H1 (cell line): ENCODE data around the gene GNA12. TPM values are rescaled to one million over a fixed set of nuclear protein-coding genes. Genes with fewer than 3 reads are reported as not detected.

ENCODE experiments used
- CTCF ChIA-PET: fragments of 300-600 bp; sonication (Branson Sonifier 250); formaldehyde crosslinking; loops from one replicate; lab custom pipeline; 2021; ENCODE audit not compliant: partially characterized antibody; lab: Charles Lee
- POLR2A ChIA-PET: fragments of 300-600 bp; sonication (Branson Sonifier 250); formaldehyde crosslinking; loops from one replicate; lab custom pipeline; 2021; ENCODE audit warnings: inconsistent platforms; ENCODE audit not compliant: partially characterized antibody; lab: Charles Lee
- DNase-seq, 2 experiments: peaks; one replicate each; pipeline versions ENCODE4 v3.0.0 to v3.0.0-alpha.2; 2010 to 2022; ENCODE audit warnings: low spot score in 2 of 2, low read depth in 1 of 2, mixed read lengths in 1 of 2
- FAIRE-seq: peaks from 2 replicates; lab custom pipeline; 2011; peaks lifted over from hg19 to GRCh38; lab: Jason Lieb, UNC
- H2AFZ ChIP-seq: 2 replicates; pipeline ENCODE4 v1.8.1; 2012; ENCODE audit warnings: low read length, inconsistent platforms
- H2AK5ac ChIP-seq: 2 replicates; pipeline ENCODE4 v1.6.1; 2013; ENCODE audit warnings: low read depth, low read length
- H2BK120ac ChIP-seq: replicated peaks from 2 replicates; pipeline ENCODE3; 2013; ENCODE audit warnings: low read depth, low read length, inconsistent platforms
- H2BK12ac ChIP-seq: 2 replicates; pipeline ENCODE4 v1.6.1; 2013; ENCODE audit warnings: low read depth, low read length
- H2BK15ac ChIP-seq: 2 replicates; pipeline ENCODE4 v1.6.1; 2013; ENCODE audit warnings: low read length
- H2BK20ac ChIP-seq: 2 replicates; pipeline ENCODE4 v1.6.1; 2013; ENCODE audit warnings: low read length
- H2BK5ac ChIP-seq: 2 replicates; pipeline ENCODE4 v1.6.1; 2013; ENCODE audit warnings: low read depth, low read length
- H3K14ac ChIP-seq: 2 replicates; pipeline ENCODE4 v1.6.1; 2013; ENCODE audit warnings: inconsistent platforms; ENCODE audit not compliant: insufficient read length
- H3K18ac ChIP-seq: 2 replicates; pipeline ENCODE4 v1.6.1; 2013; ENCODE audit warnings: low read length; ENCODE audit errors: extremely low read depth
- H3K23ac ChIP-seq: 2 replicates; pipeline ENCODE4 v1.6.1; 2013; ENCODE audit warnings: inconsistent platforms; ENCODE audit not compliant: insufficient read length
- H3K23me2 ChIP-seq: 2 replicates; pipeline ENCODE4 v1.6.1; 2013; ENCODE audit warnings: low read depth, low read length
- H3K27ac ChIP-seq: 2 replicates; pipeline ENCODE4 v1.6.1; 2011; ENCODE audit warnings: low read depth, low read length, inconsistent platforms
- H3K27me3 ChIP-seq, 4 experiments: replicated peaks in 1 of 4; 1 replicate in 1 of 4; 2 replicates in 3 of 4; pipeline versions ENCODE4 v1.6.1 to v1.8.1; 2011 to 2013; ENCODE audit warnings: low read length in 3 of 4, mild to moderate bottlenecking in 3 of 4, inconsistent platforms in 2 of 4, mixed read lengths in 2 of 4, moderate library complexity in 1 of 4; ENCODE audit not compliant: control insufficient read depth in 3 of 4, insufficient read depth in 3 of 4; ENCODE audit errors: extremely low read depth in 1 of 4
- H3K36me3 ChIP-seq, 4 experiments: 2 replicates each; pipeline versions ENCODE4 v1.6.1 to v1.8.1; 2011 to 2013; ENCODE audit warnings: mild to moderate bottlenecking in 4 of 4, low read length in 3 of 4, moderate library complexity in 2 of 4, control low read depth in 1 of 4, inconsistent platforms in 1 of 4; ENCODE audit not compliant: insufficient read depth in 4 of 4, control insufficient read depth in 2 of 4
- H3K4ac ChIP-seq: replicated peaks from 2 replicates; pipeline ENCODE3; 2013; ENCODE audit warnings: low read length, low read depth, mixed read lengths, inconsistent platforms; ENCODE audit not compliant: insufficient read length
- H3K4me1 ChIP-seq, 4 experiments: replicated peaks in 1 of 4; 1 replicate in 1 of 4; 2 replicates in 3 of 4; pipeline versions ENCODE4 v1.6.1 to v1.8.1; 2011 to 2013; ENCODE audit warnings: low read length in 3 of 4, inconsistent platforms in 2 of 4, mixed read lengths in 1 of 4; ENCODE audit not compliant: insufficient read depth in 4 of 4, control insufficient read depth in 3 of 4
- H3K4me2 ChIP-seq, 2 experiments: 2 replicates each; pipeline versions ENCODE4 v1.6.1 to v1.8.1; 2011 to 2013; ENCODE audit warnings: low read depth in 2 of 2, low read length in 2 of 2, control low read depth in 1 of 2, inconsistent platforms in 1 of 2, mild to moderate bottlenecking in 1 of 2; ENCODE audit not compliant: insufficient read depth in 1 of 2
- H3K4me3 ChIP-seq, 4 experiments: fragments of 200-600, 300-600 bp in 1 of 4; sonication (generic), shearing (Covaris generic), sonication (Bioruptor Twin) in 1 of 4; 2 replicates each; pipeline versions ENCODE4 v1.5.1 to v1.8.1; 2011 to 2016; ENCODE audit warnings: low read length in 4 of 4, low read depth in 3 of 4, control low read depth in 2 of 4, inconsistent platforms in 2 of 4, mild to moderate bottlenecking in 2 of 4, mixed read lengths in 1 of 4, moderate library complexity in 1 of 4; ENCODE audit not compliant: insufficient read depth in 2 of 4; ENCODE audit errors: extremely low read depth in 1 of 4
- H3K56ac ChIP-seq: replicated peaks from 2 replicates; pipeline ENCODE3; 2013; ENCODE audit warnings: low read depth, mild to moderate bottlenecking, mixed read lengths, low read length, inconsistent platforms; ENCODE audit not compliant: insufficient read length
- H3K79me1 ChIP-seq: 2 replicates; pipeline ENCODE4 v1.6.1; 2013; ENCODE audit warnings: low read depth, low read length, control low read depth
- H3K79me2 ChIP-seq, 2 experiments: 2 replicates each; pipeline versions ENCODE4 v1.6.1 to v1.8.1; 2012 to 2013; ENCODE audit warnings: low read length in 2 of 2, mild to moderate bottlenecking in 2 of 2, inconsistent platforms in 1 of 2; ENCODE audit not compliant: insufficient read depth in 2 of 2, control insufficient read depth in 1 of 2
- H3K9ac ChIP-seq, 4 experiments: replicated peaks in 1 of 4; 1 replicate in 1 of 4; 2 replicates in 3 of 4; pipeline versions ENCODE4 v1.6.1 to v1.8.1; 2011 to 2013; ENCODE audit warnings: low read depth in 3 of 4, low read length in 3 of 4, control low read depth in 2 of 4, mild to moderate bottlenecking in 2 of 4, moderate library complexity in 2 of 4, inconsistent platforms in 1 of 4; ENCODE audit errors: extremely low read depth in 1 of 4
- H3K9me3 ChIP-seq, 2 experiments: 2 replicates each; pipeline versions ENCODE4 v1.6.1 to v1.8.1; 2012 to 2013; ENCODE audit warnings: mild to moderate bottlenecking in 2 of 2, moderate library complexity in 2 of 2, control low read depth in 1 of 2, inconsistent platforms in 1 of 2, low read depth in 1 of 2, low read length in 1 of 2, mixed read lengths in 1 of 2; ENCODE audit not compliant: insufficient read depth in 2 of 2
- H4K20me1 ChIP-seq, 2 experiments: replicated peaks in 1 of 2; 2 replicates each; pipeline versions ENCODE3 to v1.8.1; 2011 to 2013; ENCODE audit warnings: inconsistent platforms in 2 of 2, low read length in 2 of 2, mild to moderate bottlenecking in 1 of 2; ENCODE audit not compliant: insufficient read depth in 2 of 2, control insufficient read depth in 1 of 2
- H4K5ac ChIP-seq: 2 replicates; pipeline ENCODE4 v1.6.1; 2013; ENCODE audit warnings: low read length, low read depth, mixed read lengths, inconsistent platforms; ENCODE audit not compliant: insufficient read length
- H4K8ac ChIP-seq: 2 replicates; pipeline ENCODE4 v1.8.0; 2013; ENCODE audit warnings: mild to moderate bottlenecking, moderate library complexity, low read length, inconsistent platforms; ENCODE audit not compliant: insufficient read depth; ENCODE audit errors: extremely low read depth
- H4K91ac ChIP-seq: replicated peaks from 2 replicates; pipeline ENCODE3; 2013; ENCODE audit warnings: low read length, mixed read lengths, inconsistent platforms; ENCODE audit not compliant: insufficient read length
- CHD1 ChIP-seq: IDR thresholded peaks from 2 replicates; pipeline ENCODE4 v1.6.1; 2012; ENCODE audit warnings: low read depth, low read length, improper control_type of control experiment
- TCF12 ChIP-seq: IDR thresholded peaks from 2 replicates; pipeline ENCODE4 v1.6.1; 2011; ENCODE audit warnings: low read depth, mild to moderate bottlenecking, low read length
- WGBS, 2 experiments: shearing (Covaris generic) in 1 of 2; methylation state at CpG; one replicate each; pipeline versions ENCODE4 v1.1.6 to v1.1.7; 2013 to 2015; ENCODE audit warnings: low lambda C conversion rate in 2 of 2, mixed read lengths in 2 of 2, inconsistent platforms in 1 of 2, low coverage in 1 of 2, missing lambda C conversion rate in 1 of 2; ENCODE audit not compliant: insufficient replicate concordance in 2 of 2, insufficient coverage in 1 of 2, insufficient read length in 1 of 2; ENCODE audit errors: extremely low coverage in 1 of 2, missing lambda C conversion rate in 1 of 2; 5-methylcytosine and 5-hydroxymethylcytosine counted together
- polyA plus RNA-seq, 7 experiments: library from polyadenylated mRNA; depleted of rRNA in 3 of 7; stranded (reverse) in 5 of 7; unstranded in 2 of 7; fragments of >200 nt in 5 of 7; fragments of 200-250 nt in 2 of 7; gene quantifications; 1 replicate in 5 of 7; 2 replicates in 1 of 7; 4 replicates in 1 of 7; pipeline versions ENCODE4 v1.2.1 to v1.2.3, GENCODE V29; 2011 to 2013; ENCODE audit warnings: missing spikeins in 2 of 7, mixed read lengths in 2 of 7
- total RNA-seq: library from RNA; stranded (reverse); fragmentation: NEBNext Ultra II Directional; extraction: Animal tissue kit (Norgen Biotek cat#: 25700); gene quantifications from 2 replicates; pipeline ENCODE4 v1.2.1, GENCODE V29; 2021
- TF ChIP-seq, protein P1 (sequence below): IDR thresholded peaks from 2 replicates; pipeline ENCODE4 v1.6.1; 2011; ENCODE audit warnings: low read length, improper control_type of control experiment

The GNA12 gene
- total and polyA plus RNA-seq, 2 of the 8 experiments (the other 6 are each of a cell fraction or from before 2014, with no cell fraction given) = 96.5 to 109 TPM

DNA sequence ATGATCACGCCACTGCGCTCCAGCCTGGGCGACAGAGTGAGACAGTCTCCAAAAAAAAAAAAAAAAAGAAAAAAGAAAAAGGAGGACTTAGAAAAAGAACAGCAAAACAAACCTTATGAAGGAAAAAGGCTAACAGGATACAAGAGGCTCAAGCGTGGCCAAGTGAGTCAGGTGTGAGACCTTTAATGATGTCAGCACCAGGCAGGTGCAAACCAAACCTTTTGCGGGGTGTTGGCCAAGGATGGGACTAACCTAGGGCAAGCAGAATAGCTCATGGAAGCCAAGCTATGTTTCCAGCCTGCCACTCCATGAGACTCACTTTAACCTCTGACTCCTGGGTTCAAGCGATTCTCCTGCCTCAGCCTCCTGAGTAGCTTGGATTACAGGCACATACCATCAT lies 11.3 kb upstream of the GNA12 start:
- Histone ChIP-seq H4K20me1 (peaks cover 0 to 2% of the 10 kb centered on the region in 2 experiments), H3K23me2 (peaks cover 2% of the 10 kb centered on the region; the same call in 1 of the 2 replicates), H3K4me1 (peaks cover 0 to 1% (median 0%) of the 10 kb centered on the region in 4 experiments; a peak in 1 of 7 replicates), H2BK120ac (no peak overlapping the region), H3K14ac (no peak overlapping the region), H3K79me2 (no peaks in the 10 kb centered on the region), H4K8ac (no peak overlapping the region), H3K79me1 (no peaks in the 10 kb centered on the region), H4K91ac (no peak overlapping the region), H2BK12ac (no peak overlapping the region), H3K23ac (no peak overlapping the region), H3K4ac (no peak overlapping the region), H2AK5ac (no peak overlapping the region), H3K4me2 (no peak overlapping the region), H3K4me3 (no peak overlapping the region), H3K56ac (no peak overlapping the region), H3K9ac (no peak overlapping the region), H3K27ac (no peak overlapping the region), H4K5ac (no peak overlapping the region), H2BK20ac (no peak overlapping the region), H2BK15ac (0 out of 2 replicates have a peak overlapping the region, but pooled peaks have one; percentile 46), H3K27me3 (no peaks in the 10 kb centered on the region; a peak in 2 of 7 replicates), H2AFZ (no peak overlapping the region), H3K9me3 (0 out of 4 replicates have a peak, but pooled peaks cover 0 to under 1% of the 10 kb centered on the region in 2 experiments), H3K36me3 (no peaks in the 10 kb centered on the region), H2BK5ac (no peak overlapping the region), H3K18ac (no peak overlapping the region)
- ChIA-PET POLR2A (no interaction called here), CTCF (interaction anchor here (0.5 to 2.0 kb wide), 4 partner anchors 10 to 1123 kb away, joined by 3 to 10 read pairs (median 4); no protein-coding TSS in a partner anchor)
- 93% methylated on average over 6 of the region's 6 CpGs; no CpG with 5 or more reads in 1 of the 2 experiments for WGBS, 2 experiments
- TF ChIP-seq CHD1 (no peak), TCF12 (no peak)
- TF ChIP-seq, protein P1, sequence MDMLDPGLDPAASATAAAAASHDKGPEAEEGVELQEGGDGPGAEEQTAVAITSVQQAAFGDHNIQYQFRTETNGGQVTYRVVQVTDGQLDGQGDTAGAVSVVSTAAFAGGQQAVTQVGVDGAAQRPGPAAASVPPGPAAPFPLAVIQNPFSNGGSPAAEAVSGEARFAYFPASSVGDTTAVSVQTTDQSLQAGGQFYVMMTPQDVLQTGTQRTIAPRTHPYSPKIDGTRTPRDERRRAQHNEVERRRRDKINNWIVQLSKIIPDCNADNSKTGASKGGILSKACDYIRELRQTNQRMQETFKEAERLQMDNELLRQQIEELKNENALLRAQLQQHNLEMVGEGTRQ = no peak
- FAIRE-seq (no peak), DNase-seq (no peak)
